Measurements from ENCODE around the gene ABCG8.
A peak's percentile ranks its signal among the peaks of the same experiment; 100 is the strongest.
"Not testable (repeated sequence)": the region's sequence is repeated elsewhere in the genome, so short reads cannot be mapped to it uniquely, and the experiment has no call there.

ABCG8 gene

DNA sequence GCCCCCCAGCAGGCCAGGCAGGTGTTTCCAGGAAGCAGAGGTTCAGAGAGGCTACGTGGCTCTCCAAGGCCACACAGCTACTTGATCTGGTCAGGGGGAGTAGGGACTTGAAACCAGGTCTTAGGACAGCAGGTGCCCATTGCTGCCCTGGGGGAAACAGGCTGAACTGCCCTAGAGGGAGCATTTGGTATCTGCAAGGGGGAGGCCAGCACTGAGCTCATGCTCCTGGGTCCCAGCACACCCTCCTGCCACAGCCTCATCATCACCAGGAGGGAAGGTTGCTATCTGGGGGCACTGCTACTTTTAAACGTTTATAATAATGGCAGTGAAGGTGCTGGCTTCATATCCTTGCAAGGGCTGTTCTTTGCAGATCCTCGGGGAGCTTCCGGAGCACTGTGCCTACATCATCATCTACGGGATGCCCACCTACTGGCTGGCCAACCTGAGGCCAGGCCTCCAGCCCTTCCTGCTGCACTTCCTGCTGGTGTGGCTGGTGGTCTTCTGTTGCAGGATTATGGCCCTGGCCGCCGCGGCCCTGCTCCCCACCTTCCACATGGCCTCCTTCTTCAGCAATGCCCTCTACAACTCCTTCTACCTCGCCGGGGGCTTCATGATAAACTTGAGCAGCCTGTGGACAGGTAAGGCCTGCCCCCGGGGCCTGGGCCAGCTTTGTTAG, 36.1 kb downstream of the ABCG8 start:
- DNase-seq, result no peak

DNA sequence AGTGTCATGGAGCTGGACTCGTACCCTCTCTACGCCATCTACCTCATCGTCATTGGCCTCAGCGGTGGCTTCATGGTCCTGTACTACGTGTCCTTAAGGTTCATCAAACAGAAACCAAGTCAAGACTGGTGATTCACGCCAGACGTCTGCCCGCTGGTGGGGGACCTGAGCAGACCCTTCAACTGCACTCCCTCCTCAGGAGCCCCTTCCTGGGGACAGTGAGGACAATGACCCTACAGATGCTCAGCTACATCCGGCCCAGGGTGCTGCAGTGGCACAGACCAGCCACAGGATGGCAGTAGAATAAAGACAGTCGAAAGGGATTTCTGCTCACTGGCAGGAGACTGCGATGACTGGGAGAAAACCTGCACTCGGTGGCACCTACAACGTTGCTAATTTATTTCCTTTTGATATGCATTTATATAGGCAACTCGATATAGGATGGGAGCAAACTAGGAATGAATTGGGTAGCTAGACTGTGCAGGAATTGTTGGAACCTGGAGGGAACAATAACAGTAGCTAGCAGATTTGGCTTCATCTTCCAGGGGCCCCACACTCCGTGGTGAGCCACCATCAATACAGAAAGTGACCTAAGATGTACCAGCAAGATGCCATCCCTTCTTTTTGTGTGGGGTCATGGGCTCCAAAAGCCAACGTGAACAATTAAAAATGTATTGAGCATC, 39.2 kb downstream of the ABCG8 start:
- DNase-seq, result peak; percentile 63

DNA sequence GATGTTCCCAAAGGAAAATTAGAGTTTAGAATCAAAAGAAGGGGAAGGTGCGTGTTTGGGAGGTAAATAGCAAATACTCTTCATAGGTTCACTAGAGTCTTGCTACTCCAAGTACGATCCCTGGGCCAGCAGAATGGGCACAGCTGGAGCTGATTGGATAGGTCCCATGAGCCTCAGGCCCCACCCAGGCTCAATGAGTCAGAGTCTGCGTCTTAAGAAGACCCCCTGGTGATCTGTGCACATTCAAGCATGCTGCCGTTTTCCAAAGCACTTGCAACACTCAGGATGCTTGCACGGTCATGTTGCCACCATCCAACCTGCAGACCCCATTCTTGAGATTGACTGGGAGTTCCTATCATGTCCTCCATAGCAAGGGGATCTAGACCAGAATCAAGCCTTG, 40.5 kb downstream of the ABCG8 start:
- DNase-seq, result no peak

DNA sequence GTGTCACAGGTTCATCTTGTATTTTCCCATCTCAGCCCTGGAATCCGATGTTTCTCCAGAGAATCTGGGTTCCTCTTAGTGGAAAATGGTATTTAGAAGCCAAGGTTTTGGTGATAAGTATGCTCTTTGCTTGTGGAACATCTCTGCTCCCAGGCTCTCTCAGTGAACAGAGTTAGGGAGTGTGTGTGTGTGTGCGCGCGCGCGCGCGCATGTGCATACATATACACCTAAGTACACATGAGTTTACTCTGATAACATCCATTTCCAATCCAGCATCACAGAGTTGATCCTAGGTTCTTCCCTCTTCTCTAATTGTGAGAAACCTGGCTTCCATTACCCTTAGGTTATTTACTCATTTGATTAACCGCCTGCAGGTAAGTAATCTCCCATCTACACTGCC, 41.7 kb downstream of the ABCG8 start:
- no peak for DNase-seq

DNA sequence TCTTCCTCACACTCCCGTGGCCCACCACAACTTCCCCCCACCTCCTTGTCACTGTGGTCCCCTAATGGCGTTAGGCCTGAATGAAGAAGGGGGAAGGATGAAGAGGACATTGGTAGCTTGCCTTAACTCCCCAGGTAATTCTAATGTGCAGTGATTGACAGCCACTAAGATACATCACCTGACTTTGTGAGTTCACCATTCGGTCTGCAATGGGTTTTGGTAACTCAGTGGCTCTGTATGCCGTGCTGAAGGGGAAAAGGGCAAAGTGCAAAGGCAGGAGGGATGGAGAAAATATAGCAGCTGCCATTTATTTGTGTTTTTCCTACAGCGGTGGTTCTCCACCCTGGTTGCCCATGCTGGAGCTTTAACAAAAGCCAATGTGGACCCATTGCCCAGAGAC, 42.2 kb downstream of the ABCG8 start:
- no peak for DNase-seq

DNA sequence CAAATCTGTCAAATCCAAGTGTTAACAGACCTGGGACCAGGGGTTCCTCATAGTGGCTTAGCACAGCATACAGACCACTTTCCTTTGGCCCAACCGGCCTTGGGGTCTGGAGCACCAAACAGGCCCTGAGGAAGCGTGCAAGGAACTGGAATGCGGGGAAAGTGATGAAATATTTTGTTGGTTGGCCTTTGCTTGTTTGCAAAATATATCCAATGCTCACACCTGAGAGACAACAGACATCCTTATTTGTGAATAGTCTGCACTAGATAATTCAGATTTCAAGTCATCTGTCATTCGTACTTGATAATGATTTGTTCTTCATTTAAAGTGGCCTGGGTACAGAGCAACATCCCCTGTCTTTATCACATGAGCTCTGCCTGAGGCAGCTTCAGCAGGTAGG, 43.5 kb downstream of the ABCG8 start:
- DNase-seq, result no peak

DNA sequence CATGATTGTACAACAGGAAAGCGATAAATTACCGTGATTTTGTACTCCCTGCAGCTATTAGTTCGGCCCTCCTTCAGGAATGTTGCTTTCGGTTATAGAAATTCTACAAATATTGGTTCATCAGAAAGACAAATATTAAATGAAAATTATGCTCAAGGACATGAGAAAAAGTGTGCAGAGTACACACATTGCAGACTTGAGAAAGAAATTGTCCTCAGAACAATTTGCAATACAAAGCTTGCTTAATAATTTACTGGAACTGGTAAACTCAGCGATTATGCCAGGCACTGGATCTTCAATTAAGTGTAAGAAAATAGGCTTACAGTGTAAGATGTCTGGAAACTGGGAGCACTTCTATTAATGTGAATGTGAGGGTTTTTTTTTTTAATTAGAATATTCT, 45.9 kb downstream of the ABCG8 start:
- DNase-seq, result no peak

DNA sequence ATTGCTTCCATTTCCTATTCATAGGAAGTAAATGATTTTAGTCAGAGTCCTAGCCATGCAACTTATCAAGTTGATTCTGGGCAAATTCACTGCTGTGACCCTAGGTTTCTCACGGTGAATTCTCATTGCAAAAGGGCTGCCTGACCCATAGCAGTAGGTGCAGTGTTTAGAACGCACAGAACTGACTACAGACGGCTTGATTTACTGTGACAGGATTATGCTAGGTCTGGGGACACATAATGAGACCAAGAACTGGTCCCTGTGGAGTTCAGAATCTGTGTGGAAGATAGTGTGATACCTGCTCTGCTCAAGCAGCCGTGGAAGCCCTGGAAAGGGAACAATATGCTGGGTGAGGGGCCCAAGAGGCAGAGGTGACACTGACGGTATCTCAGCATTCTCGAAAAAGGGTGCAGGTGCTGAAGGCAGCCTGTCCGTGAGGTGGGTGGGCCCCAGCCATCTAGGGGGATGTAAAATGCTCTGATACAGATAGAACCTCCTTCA, 46.4 kb downstream of the ABCG8 start:
- no peak for DNase-seq

DNA sequence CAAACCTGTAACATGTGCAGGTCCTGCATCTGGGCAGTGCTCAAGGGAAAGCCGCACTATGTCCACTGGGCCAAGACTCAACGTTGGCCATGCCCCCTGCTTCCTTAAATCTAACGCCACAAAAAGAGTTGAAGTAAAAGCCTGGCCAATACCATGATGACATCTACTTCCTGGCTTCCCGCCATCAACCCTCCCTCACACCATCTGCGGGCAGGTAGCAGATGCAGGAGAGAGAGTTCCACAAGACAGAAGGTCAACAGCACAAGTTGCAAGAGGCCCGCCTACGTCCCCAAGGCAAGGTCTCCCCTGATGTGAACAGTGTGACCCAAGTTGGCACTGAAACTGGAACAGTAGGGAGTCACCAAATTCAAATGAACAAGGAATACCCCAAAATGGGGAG, 48.4 kb downstream of the ABCG8 start:
- no peak for DNase-seq

DNA sequence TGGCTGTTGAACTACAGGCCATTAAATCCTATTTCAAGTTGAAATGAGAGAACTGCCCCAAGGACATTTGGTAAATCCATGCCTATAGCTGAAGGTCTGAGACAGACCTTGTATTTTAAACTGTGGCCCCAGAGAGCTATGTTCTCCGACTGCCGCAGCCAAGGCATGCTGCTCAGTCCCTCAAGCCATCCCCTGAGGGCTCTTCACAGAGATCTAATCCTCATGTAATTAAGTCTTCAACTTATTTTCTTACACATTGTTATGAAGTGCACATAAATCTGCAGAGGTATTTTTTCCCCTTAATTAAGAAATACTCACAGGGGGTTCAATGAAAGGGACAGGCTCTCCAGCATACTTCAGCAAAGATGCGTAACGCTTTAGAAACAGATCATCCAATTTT, 50.6 kb downstream of the ABCG8 start:
- DNase-seq, result no peak

DNA sequence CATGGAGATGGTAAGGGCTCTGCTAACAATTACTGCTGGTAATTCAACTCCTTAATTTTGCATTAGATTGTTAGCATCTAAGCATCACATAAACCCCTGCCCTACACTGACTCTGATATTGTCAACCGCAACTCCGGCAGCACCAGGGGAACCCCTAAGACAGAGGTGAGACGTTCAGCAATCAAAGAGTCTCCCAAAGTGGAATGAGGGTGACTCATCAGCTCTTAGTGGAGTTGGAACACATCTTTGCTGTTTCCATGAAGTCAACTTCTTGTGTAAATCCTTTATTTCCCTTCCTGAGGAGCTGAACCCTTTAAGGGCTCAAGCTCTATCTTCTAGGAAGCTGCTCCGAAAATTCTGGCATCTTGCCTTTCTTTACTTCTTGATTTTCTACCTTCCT, 52.1 kb downstream of the ABCG8 start:
- DNase-seq, result no peak

DNA sequence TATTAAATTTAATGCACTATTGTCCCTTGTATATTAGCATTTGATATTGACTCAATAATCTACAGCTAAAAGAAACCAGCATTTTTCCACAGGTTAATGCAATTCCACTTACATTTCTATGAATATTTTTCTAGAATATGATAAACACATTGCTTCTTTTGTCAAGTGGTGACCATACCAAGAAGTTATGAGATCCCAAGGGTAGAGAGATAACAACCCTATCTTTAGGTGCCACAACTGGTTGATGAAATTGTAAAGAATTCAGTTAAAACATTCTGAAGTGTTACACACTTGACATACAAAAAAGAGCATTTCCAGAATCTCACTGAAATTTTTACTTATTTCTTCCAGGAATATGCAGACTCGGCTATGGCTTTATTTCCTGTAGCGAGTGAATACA, 56.0 kb downstream of the ABCG8 start:
- DNase-seq, result no peak

DNA sequence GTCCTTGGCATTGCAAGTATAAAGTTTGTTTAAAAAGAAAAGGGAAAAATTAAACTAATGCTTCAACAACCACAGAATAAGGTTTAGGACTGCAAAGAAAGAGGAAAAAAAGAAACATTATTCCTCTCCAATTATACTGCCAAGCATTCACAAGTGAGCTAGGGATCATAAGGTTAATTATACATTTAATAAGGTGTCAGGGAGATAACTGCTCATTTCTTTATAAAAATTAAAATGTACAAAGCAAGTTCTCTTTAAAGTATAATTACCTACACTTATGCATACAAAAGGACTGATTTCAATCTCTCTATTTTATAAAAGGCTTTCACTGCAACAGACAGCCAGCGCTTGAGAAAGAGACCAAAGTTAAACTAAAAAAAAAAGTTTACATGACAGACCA, 58.1 kb downstream of the ABCG8 start:
- DNase-seq, result no peak

DNA sequence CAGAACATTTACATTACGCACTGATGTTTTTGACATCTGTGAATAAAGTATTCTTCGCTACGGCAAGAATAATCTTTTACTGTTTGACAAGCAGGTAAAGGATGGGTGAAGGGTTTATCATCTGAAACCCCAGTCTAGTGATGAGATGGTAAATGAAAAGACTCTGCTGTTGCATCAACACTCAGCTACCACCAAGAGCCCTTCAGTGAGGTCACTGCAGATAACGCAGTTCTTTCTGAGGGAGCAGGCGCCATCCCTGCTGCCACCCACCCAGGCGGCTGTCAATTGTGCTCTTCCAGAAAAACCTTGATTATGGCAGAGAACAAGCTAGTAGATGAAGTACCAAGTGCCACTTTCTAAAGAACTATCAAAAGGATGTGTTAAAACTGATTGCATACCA, 58.7 kb downstream of the ABCG8 start:
- peak; percentile 2 for DNase-seq

DNA sequence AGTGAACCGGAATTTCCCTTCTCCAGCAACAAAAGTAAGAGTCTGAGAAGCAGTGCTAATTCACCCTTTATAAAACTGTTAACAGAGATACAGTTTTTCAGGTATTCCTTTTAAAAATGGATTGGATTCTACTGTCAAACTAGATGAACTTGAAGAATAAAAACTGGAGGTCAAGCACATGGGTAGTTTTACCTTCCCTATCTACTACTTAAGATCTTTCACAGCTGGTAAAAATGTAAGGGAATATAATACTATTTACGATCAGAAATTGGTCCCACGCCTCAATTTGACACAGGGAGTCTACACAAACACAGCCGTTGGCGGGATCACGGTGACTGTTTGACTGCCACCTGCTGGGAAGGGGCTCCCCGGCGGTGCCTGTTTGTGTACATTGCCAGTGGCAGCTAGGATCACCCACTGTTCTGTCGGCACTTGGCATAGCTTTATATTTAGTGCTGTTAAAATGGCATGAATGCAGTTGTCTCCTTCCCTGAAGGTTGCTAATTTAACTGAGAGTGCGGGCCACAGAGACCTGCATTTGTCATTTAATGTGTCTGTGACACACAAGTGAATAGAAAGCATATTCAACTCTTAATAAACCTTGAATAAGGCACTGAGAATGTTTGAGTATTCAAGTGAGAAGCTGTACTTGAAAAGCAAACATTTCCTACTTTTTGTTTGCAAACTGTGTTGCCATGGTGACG, 59.5 kb downstream of the ABCG8 start:
- DNase-seq, result peak; percentile 66

DNA sequence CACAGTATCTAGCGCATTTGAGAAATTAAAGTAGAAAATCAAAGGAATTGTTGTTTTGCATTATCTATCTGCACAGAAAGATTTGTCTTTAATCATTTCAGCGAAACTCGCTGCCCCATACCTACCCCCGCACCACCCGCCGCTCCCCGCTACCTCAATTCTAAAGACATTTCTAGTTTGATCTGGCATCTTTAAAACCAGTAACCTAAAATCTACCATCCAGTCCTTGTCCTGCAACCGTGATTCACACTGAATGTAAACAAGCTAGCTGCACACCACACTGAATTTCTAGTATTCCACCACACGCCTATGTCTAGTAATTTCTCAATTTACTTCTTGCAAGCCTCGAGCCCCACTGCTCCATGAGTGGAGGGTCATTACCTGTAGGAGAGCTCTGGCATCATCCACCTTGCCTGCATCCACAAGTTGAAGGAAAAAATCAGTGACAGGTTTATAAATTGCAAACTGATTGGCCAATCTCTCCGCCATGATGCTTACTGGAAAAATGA, 60.1 kb downstream of the ABCG8 start:
- DNase-seq, result no peak

DNA sequence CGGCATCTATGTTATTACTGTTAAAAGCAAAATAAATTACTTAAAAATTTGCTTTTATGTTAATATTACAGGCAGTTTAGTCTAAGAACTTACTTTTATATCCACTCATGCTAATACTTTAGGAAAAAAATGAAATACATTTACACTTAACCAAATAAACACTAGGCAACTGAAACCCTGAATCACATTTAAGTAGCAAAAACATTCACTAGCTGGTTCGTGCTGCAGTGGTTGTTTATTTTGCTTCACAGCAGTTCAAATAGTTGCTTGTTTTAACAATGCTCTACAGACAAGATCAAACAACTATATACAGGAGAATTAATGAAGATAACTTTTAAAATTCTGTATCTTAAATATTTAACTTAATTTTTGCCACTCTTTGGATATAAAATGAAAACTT, 60.8 kb downstream of the ABCG8 start:
- no peak for DNase-seq

DNA sequence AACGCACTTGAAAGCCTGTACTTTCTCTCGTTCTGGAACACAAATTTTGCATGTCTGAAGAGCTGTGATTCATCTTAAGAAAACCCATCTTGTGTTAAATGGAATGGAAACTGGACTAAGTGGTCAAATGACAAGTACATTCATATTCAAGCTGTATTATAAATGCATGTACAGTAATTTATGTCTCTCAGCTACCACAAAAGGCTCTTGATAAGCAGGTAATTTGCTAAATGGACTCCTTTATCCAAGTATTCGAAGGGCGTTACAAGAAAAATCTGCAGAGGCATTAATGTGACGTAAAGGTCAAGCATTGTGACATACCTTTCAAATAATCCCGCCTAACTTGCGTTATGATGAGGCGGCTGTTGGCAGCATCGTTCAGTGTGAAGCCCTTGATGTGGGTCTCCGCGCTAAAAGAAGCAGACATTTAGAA, 66.6 kb downstream of the ABCG8 start:
- no peak for DNase-seq

DNA sequence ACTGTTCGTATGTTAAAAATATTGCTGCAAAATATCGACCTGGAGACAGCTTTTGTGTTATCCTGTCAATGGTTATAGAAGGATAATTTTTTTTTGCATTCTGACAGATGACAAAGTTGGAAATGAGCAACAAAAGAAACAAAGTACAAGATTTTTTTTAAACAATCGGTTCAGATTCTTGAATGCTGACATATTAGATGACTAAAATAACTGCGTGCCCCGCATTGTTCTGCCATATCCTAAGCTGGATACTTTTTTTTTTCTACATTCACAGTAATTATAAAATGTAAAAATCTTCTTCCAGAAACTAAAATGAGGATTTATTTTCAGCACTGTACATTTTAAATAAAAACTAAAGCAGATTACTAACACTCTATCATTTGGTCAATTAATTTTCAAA, 67.1 kb downstream of the ABCG8 start:
- DNase-seq, result no peak

DNA sequence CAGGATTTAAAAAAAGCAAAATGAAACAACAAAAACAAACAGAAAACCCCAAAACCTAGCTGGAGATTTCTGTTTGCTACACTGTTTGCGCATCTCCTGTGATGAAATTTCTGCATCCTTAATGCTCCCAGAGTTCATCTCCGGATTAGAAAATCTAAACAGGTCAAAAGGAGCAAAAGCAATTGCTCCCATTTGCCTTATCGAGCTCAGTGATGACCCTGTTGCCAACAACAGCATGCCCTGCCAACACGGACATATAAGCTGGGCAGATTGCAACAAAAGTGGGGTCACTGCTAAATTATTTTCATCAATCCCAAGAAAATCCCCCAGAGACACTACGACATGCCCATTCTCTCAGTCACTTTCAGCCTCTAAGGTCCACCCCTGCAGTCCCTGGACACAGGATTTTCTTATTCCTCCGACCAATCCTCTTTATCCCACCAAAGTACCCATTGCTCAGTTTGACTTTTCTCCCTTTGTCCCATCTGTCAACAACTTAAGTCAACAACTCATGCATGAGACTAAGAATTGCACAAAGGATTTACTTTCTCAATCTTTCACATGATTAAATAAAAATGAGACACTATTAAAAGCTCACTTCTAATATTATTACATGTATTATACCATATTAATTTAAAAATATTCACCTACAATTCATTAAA, 67.8 kb downstream of the ABCG8 start:
- no peak for DNase-seq

DNA sequence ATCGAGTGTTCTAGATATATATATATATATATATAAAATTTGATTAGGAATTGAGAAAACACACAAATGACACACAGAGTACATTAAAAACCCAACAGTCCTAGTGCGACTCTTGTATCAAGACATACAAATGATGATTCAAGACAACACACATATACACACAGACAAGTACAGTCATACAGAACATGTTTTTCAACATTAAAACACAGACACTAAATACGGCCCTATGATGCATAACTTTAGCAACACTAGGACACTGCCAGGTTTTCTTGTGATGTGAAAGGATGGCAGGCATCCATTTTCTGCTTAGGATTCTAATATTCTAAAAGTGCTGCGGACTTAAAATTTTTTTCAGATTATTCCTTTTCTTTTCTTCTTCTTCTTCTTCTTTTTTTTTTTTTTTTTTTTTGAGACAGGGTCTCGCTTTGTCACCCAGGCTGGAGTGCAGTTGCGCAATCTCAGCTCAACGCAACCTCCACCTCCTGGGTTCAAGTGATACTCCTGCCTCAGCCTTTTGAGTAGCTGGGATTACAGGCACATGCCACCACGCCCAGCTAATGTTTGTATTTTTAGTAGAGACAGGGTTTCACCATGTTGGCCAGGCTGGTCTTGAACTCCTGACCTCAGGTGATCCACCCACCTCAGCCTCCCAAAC, 72.5 kb downstream of the ABCG8 start:
- not testable (repeated sequence) for DNase-seq

DNA sequence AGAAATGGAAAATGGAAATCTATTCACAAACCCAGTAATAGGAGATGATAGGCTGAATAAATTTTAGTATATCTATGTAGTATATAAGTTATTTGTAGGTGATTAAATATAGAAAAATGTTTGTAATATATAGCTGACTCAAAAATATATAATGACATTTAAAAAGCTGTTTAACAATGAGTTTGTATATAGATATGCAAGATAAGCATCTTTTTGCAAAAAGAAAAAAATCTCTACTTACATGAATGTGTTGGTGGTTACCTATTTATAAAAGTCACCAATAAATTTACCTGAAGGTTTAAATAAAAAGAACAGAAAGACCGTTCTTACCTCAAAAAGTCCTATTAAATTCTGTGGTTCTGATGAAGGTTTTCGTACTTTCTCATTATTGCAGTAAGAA, 85.7 kb downstream of the ABCG8 start:
- no peak for DNase-seq

DNA sequence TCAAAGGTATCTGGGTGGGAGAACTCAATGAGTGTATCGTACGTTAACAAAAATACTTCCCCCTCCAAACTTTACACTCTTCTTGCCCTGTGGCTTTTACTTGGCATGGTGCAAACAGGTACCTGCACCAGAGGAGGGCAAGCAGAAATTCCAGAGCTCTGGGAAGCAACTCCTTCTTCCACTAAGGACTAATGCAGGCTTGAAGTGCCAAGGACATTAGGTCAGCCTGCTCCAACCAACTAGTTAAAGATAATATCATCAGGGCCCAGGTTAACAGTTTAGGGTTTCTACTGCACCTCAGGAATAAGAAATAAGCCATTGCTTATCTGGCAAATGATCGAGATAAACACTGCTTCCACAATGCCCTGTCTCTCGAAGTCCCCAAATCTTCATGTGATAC, 86.7 kb downstream of the ABCG8 start:
- DNase-seq, result no peak
